HEK293 (cell line): ENCODE results near the gene ARFGEF2.
A peak's percentile ranks its signal among the peaks of the same experiment; 100 is the strongest.

Source experiments
- CTCF ChIA-PET: fragments of 350-600 bp; formaldehyde crosslinking; extraction: SDS; loops from one replicate; lab custom pipeline; 2021; ENCODE audit warnings: antibody characterized with exemption; lab: Yijun Ruan, JAX
- POLR2A ChIA-PET: fragments of 300-600 bp; formaldehyde crosslinking; extraction: SDS; loops from one replicate; lab custom pipeline; 2020; ENCODE audit warnings: antibody characterized with exemption, inconsistent platforms; lab: Yijun Ruan, JAX
- H3K27ac ChIP-seq: fragments of 200-500 bp; sonication (Bioruptor generic); 2 replicates; pipeline ENCODE4 v1.5.1; 2014; ENCODE audit warnings: low read depth, low read length, control low read depth, inconsistent platforms; ENCODE audit errors: extremely low read depth
- H3K36me3 ChIP-seq, 2 experiments: fragments of 200-500 bp in 1 of 2; sonication (Bioruptor generic) in 1 of 2; 1 replicate in 1 of 2; 2 replicates in 1 of 2; pipeline ENCODE4 v1.5.1; 2014 to 2017; ENCODE audit warnings: inconsistent platforms in 2 of 2, low read length in 2 of 2; ENCODE audit not compliant: control insufficient read depth in 2 of 2, insufficient read depth in 1 of 2
- H3K4me1 ChIP-seq: fragments of 200-500 bp; sonication (Bioruptor generic); 2 replicates; pipeline ENCODE4 v1.5.1; 2014; ENCODE audit warnings: mild to moderate bottlenecking, low read length, inconsistent platforms; ENCODE audit not compliant: control insufficient read depth, insufficient read depth
- H3K4me3 ChIP-seq: 2 replicates; pipeline ENCODE4 v1.5.1; 2011; ENCODE audit warnings: low read depth, mild to moderate bottlenecking, control low read depth, low read length, moderate library complexity
- H3K9me3 ChIP-seq: fragments of 200-500 bp; sonication (Bioruptor generic); 2 replicates; pipeline ENCODE4 v1.5.1; 2014; ENCODE audit warnings: low read depth, low read length, inconsistent platforms; ENCODE audit not compliant: control insufficient read depth, insufficient read depth
- GLIS1 ChIP-seq: fragments of 450-650 bp; formaldehyde crosslinking; IDR thresholded peaks from 2 replicates; pipeline ENCODE4 v1.5.1; 2016; ENCODE audit warnings: missing biosample characterization, missing genetic modification characterization
- IKZF3 ChIP-seq: fragments of 450-650 bp; IDR thresholded peaks from 2 replicates; pipeline ENCODE4 v1.5.0; 2018; ENCODE audit warnings: missing biosample characterization, mild to moderate bottlenecking, missing genetic modification characterization, moderate library complexity
- SCRT1 ChIP-seq: fragments of 450-650 bp; formaldehyde crosslinking; IDR thresholded peaks from 2 replicates; pipeline ENCODE4 v1.5.1; 2016; ENCODE audit warnings: missing biosample characterization, missing genetic modification characterization, borderline replicate concordance
- SCRT2 ChIP-seq: fragments of 450-650 bp; formaldehyde crosslinking; IDR thresholded peaks from 2 replicates; pipeline ENCODE4 v1.5.1; 2016; ENCODE audit warnings: missing biosample characterization, missing genetic modification characterization
- SP3 ChIP-seq: fragments of 450-650 bp; formaldehyde crosslinking; IDR thresholded peaks from 2 replicates; pipeline ENCODE4 v1.5.1; 2016; ENCODE audit warnings: missing biosample characterization, missing genetic modification characterization
- SP7 ChIP-seq: fragments of 450-650 bp; formaldehyde crosslinking; IDR thresholded peaks from 2 replicates; pipeline ENCODE4 v1.5.1; 2016; ENCODE audit warnings: missing biosample characterization, missing genetic modification characterization
- ZNF140 ChIP-seq: fragments of 450-650 bp; formaldehyde crosslinking; IDR thresholded peaks from 2 replicates; pipeline ENCODE4 v1.5.1; 2016; ENCODE audit warnings: missing biosample characterization, missing genetic modification characterization
- ZNF184 ChIP-seq: fragments of 450-650 bp; IDR thresholded peaks from 2 replicates; pipeline ENCODE4 v1.5.1; 2018; ENCODE audit warnings: missing biosample characterization, mild to moderate bottlenecking, missing genetic modification characterization
- ZNF366 ChIP-seq: fragments of 450-650 bp; formaldehyde crosslinking; conservative IDR thresholded peaks from 2 replicates; pipeline ENCODE4 v1.5.1; 2016; ENCODE audit warnings: missing biosample characterization, missing genetic modification characterization
- ZNF416 ChIP-seq: fragments of 450-650 bp; formaldehyde crosslinking; IDR thresholded peaks from 2 replicates; pipeline ENCODE4 v1.5.1; 2016; ENCODE audit warnings: missing biosample characterization, missing genetic modification characterization
- ZNF521 ChIP-seq: fragments of 450-650 bp; formaldehyde crosslinking; IDR thresholded peaks from 2 replicates; pipeline ENCODE4 v1.5.1; 2017; ENCODE audit warnings: missing biosample characterization, mild to moderate bottlenecking, missing genetic modification characterization
- ZNF549 ChIP-seq: fragments of 450-650 bp; IDR thresholded peaks from 2 replicates; pipeline ENCODE4 v1.5.1; 2018; ENCODE audit warnings: missing biosample characterization, missing genetic modification characterization, mild to moderate bottlenecking, inconsistent platforms, moderate library complexity
- ZNF670 ChIP-seq: fragments of 450-650 bp; formaldehyde crosslinking; IDR thresholded peaks from 2 replicates; pipeline ENCODE4 v1.5.1; 2016; ENCODE audit warnings: missing biosample characterization, missing genetic modification characterization, low read depth
- ZSCAN16 ChIP-seq: fragments of 450-650 bp; formaldehyde crosslinking; IDR thresholded peaks from 2 replicates; pipeline ENCODE4 v1.5.1; 2016; ENCODE audit warnings: missing biosample characterization, missing genetic modification characterization
- ZXDB ChIP-seq: fragments of 450-650 bp; formaldehyde crosslinking; IDR thresholded peaks from 2 replicates; pipeline ENCODE4 v1.5.1; 2016; ENCODE audit warnings: missing biosample characterization, missing genetic modification characterization
- TF ChIP-seq, protein P1 (sequence below): fragments of 450-650 bp; formaldehyde crosslinking; conservative IDR thresholded peaks from 2 replicates; pipeline ENCODE4 v1.5.1; 2016; ENCODE audit warnings: low read depth, missing biosample characterization, missing genetic modification characterization
- TF ChIP-seq, protein P2 (sequence below): fragments of 450-650 bp; formaldehyde crosslinking; IDR thresholded peaks from 2 replicates; pipeline ENCODE4 v1.5.1; 2017; ENCODE audit warnings: missing biosample characterization, missing genetic modification characterization
- TF ChIP-seq, protein P3 (sequence below): fragments of 450-650 bp; formaldehyde crosslinking; IDR thresholded peaks from 2 replicates; pipeline ENCODE4 v1.5.1; 2016; ENCODE audit warnings: missing biosample characterization, missing genetic modification characterization, borderline replicate concordance

ARFGEF2 gene

DNA sequence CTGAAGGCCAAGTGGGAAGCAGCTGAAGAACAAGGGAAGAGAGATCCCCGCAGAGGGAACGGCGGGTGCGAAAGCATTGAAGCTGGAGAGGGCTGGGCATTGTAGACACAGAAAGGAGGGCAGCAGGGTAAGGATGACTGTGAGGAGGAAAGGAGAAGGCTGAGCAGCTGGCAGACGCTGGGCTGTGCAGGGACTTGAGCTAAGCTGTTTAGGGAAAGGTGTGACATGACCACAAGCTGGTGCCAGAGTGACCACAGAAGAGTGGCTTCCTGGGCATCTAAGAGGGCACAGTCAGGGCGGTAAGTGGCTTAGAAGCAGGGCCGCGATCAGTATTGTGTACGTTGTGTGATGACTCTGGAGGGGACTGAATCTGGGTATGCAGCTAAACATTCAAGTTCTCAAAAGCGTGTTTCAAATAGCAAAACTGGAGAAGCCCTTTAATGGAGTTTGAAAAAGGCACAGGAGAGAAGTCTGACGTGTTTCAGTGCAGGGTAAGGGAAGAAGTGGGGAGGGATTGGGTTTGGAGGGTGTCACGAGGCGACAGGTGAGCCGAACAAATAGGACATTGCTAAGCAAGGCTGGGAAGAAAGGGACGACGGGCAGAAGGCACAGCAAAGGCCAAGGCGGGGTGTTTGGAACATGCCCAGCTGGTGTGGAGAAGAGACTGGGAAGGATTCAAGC is 46.1 kb upstream of the ARFGEF2 start:
- H3K4me3 ChIP-seq = no peak overlapping the region
- TF ChIP-seq ZNF670 (tag by site-specific recombination) (no peak), ZNF140 (tag by site-specific recombination) (no peak), SP3 (no peak), ZNF366 (tag by site-specific recombination) (no peak), SCRT2 (tag by site-specific recombination) (peak; percentile 80), ZNF184 (tag by site-specific recombination) (no peak), SCRT1 (tag by site-specific recombination) (peak; percentile 52; the same call in 1 of the 2 replicates), ZNF521 (tag by site-specific recombination) (no peak), ZSCAN16 (tag by site-specific recombination) (no peak), IKZF3 (tag by site-specific recombination) (no peak), ZNF416 (tag by site-specific recombination) (no peak)
- H3K4me1 ChIP-seq = no peaks in the 10 kb centered on the region
- ChIA-PET POLR2A (no interaction called here), CTCF (interaction anchor here (0.7 kb wide), 1 partner anchor 48 kb away, joined by 3 read pairs; the partner anchor contains the start of gene PREX1)
- H3K9me3 ChIP-seq = no peaks in the 10 kb centered on the region
- no peaks in the 10 kb centered on the region for H3K36me3 ChIP-seq
- no peak overlapping the region for H3K27ac ChIP-seq

DNA sequence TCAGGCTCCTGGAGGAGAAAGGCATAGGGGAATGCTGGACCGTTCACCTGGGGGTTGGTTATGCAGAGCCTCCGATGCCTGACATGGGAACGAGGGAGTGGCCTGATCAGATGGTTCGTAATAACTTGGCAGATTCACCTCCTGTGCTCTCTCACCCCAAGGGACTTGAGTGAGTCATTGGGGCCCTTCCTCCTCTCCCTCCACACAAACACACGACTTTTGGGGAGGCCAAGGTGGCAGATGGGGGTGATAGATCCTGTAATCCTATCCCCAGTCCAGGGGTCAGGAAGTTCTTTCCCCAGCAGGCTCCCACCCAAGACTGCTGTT is 45.6 kb upstream of the ARFGEF2 start:
- TF ChIP-seq GLIS1 (tag by site-specific recombination) (peak; percentile 77), ZXDB (no peak), SP7 (tag by site-specific recombination) (0 out of 2 replicates have a peak, but pooled peaks have one; percentile 10)
- Histone ChIP-seq H3K4me3 (no peak overlapping the region), H3K27ac (no peak overlapping the region), H3K4me1 (no peaks in the 10 kb centered on the region), H3K36me3 (no peaks in the 10 kb centered on the region), H3K9me3 (no peaks in the 10 kb centered on the region)
- CTCF ChIA-PET = no interaction called here
- POLR2A ChIA-PET = no interaction called here

DNA sequence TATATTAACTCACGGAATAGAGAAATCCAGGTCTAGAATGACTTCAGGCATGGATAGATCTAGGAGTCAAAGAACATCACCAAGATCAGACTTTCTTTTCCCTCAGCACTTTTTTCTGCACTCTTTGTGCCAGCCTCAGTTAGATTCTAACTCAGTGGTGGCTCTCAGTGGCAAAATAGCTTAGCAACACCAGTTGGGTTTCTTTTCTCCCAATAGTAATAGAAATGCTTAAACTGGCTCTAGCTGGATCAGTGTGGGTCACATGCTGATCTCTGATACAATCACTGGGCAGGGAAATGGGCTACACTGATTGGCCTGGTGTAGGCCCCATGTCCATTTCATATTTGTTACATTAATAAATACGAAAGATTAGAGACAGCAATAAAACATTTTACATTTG is 44.2 kb upstream of the ARFGEF2 start:
- no peaks in the 10 kb centered on the region for H3K9me3 ChIP-seq
- no peak overlapping the region for H3K4me3 ChIP-seq
- POLR2A ChIA-PET = no interaction called here
- CTCF ChIA-PET = interaction anchor here (0.6 to 1.3 kb wide), 2 partner anchors 257 to 1215 kb away, joined by 3 to 6 read pairs; no protein-coding TSS in a partner anchor
- H3K27ac ChIP-seq = no peak overlapping the region
- no peaks in the 10 kb centered on the region for H3K36me3 ChIP-seq
- no peaks in the 10 kb centered on the region for H3K4me1 ChIP-seq
- TF ChIP-seq, protein P1, sequence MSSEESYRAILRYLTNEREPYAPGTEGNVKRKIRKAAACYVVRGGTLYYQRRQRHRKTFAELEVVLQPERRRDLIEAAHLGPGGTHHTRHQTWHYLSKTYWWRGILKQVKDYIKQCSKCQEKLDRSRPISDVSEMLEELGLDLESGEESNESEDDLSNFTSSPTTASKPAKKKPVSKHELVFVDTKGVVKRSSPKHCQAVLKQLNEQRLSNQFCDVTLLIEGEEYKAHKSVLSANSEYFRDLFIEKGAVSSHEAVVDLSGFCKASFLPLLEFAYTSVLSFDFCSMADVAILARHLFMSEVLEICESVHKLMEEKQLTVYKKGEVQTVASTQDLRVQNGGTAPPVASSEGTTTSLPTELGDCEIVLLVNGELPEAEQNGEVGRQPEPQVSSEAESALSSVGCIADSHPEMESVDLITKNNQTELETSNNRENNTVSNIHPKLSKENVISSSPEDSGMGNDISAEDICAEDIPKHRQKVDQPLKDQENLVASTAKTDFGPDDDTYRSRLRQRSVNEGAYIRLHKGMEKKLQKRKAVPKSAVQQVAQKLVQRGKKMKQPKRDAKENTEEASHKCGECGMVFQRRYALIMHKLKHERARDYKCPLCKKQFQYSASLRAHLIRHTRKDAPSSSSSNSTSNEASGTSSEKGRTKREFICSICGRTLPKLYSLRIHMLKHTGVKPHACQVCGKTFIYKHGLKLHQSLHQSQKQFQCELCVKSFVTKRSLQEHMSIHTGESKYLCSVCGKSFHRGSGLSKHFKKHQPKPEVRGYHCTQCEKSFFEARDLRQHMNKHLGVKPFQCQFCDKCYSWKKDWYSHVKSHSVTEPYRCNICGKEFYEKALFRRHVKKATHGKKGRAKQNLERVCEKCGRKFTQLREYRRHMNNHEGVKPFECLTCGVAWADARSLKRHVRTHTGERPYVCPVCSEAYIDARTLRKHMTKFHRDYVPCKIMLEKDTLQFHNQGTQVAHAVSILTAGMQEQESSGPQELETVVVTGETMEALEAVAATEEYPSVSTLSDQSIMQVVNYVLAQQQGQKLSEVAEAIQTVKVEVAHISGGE (tag by site-specific recombination) = no peak
- TF ChIP-seq ZNF549 (tag by site-specific recombination) = no peak
- TF ChIP-seq, protein P2, sequence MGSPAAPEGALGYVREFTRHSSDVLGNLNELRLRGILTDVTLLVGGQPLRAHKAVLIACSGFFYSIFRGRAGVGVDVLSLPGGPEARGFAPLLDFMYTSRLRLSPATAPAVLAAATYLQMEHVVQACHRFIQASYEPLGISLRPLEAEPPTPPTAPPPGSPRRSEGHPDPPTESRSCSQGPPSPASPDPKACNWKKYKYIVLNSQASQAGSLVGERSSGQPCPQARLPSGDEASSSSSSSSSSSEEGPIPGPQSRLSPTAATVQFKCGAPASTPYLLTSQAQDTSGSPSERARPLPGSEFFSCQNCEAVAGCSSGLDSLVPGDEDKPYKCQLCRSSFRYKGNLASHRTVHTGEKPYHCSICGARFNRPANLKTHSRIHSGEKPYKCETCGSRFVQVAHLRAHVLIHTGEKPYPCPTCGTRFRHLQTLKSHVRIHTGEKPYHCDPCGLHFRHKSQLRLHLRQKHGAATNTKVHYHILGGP (tag by site-specific recombination) = no peak
- TF ChIP-seq, protein P3, sequence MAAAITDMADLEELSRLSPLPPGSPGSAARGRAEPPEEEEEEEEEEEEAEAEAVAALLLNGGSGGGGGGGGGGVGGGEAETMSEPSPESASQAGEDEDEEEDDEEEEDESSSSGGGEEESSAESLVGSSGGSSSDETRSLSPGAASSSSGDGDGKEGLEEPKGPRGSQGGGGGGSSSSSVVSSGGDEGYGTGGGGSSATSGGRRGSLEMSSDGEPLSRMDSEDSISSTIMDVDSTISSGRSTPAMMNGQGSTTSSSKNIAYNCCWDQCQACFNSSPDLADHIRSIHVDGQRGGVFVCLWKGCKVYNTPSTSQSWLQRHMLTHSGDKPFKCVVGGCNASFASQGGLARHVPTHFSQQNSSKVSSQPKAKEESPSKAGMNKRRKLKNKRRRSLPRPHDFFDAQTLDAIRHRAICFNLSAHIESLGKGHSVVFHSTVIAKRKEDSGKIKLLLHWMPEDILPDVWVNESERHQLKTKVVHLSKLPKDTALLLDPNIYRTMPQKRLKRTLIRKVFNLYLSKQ (tag by site-specific recombination) = no peak
